Measurements from ENCODE around the gene YTHDF1.

- no peak for TF ChIP-seq POLR2A (IDR thresholded peaks at IDR 0.05; ENCODE audit: low read depth)
- TF ChIP-seq, protein P1, sequence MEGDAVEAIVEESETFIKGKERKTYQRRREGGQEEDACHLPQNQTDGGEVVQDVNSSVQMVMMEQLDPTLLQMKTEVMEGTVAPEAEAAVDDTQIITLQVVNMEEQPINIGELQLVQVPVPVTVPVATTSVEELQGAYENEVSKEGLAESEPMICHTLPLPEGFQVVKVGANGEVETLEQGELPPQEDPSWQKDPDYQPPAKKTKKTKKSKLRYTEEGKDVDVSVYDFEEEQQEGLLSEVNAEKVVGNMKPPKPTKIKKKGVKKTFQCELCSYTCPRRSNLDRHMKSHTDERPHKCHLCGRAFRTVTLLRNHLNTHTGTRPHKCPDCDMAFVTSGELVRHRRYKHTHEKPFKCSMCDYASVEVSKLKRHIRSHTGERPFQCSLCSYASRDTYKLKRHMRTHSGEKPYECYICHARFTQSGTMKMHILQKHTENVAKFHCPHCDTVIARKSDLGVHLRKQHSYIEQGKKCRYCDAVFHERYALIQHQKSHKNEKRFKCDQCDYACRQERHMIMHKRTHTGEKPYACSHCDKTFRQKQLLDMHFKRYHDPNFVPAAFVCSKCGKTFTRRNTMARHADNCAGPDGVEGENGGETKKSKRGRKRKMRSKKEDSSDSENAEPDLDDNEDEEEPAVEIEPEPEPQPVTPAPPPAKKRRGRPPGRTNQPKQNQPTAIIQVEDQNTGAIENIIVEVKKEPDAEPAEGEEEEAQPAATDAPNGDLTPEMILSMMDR (IDR thresholded peaks at IDR 0.05), result no peak
- TF ChIP-seq POLR2AphosphoS5 (IDR thresholded peaks at IDR 0.05), result no peak
Observed at GRCh38 chr20:63254232-63254605, 38.3 kb upstream of the YTHDF1 start, which contains the start of gene NKAIN4.

Data from esophagus muscularis mucosa (tissue), 3 donors.